ENCODE data around the gene CREBBP. TPM values are rescaled to one million over a fixed set of nuclear protein-coding genes. Genes with fewer than 3 reads are reported as not detected.

The CREBBP gene
- total RNA-seq, 1 donor from 2014 or later: 53.0 TPM

DNA sequence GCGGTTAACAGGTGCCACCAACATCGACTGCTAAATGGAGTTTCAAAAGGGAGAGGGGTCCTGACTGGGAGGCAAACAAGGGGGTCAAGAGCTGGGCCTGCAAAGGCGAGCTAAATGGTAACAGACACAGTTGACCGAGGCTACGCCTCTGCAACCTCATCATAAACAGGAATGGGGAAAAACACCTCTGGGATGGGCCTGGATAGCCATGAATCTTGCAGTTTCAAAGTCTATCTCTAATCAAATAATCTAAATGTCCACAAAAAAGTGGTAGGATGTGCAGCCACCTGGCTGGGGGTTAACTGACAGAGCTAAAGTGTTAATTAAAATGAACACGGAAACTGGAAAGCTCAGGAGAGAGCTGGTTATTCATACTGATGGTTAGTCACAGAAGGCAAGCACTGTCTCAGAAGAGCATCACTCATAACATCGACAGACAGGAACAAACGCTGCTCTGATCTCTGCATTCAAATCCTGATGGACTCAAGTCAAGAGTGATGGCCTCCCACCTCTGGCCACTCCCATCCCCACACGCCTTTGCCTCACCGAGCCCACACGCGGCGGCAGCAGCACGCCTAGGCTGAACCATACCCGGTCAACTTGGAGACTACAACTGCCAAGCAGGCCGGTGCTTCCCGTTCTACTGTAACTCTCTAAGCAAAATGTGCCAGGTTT lies 56.3 kb downstream of the CREBBP start:
- Histone ChIP-seq H3K4me3 (ENCODE audit: insufficient read depth, low read depth, low read length) (no peak overlapping the region), H3K9ac (ENCODE audit: low read length) (no peak overlapping the region), H3K27ac (ENCODE audit: low read depth, low read length) (no peak overlapping the region), H3K27me3 (ENCODE audit: insufficient read depth, low read length) (no peaks in the 10 kb centered on the region), H3K9me3 (ENCODE audit: insufficient read depth, low read depth, low read length) (no peaks in the 10 kb centered on the region), H4K20me1 (ENCODE audit: insufficient read depth, low read length) (peaks cover 98% of the 10 kb centered on the region), H3K79me2 (ENCODE audit: insufficient read depth, low read length) (peaks cover 94% of the 10 kb centered on the region), H3K4me2 (ENCODE audit: low read length) (peak overlapping the region; percentile 19), H3K4me1 (ENCODE audit: insufficient read depth, low read length) (peaks cover 51% of the 10 kb centered on the region), H3K36me3 (ENCODE audit: insufficient read depth, low read length) (no peaks in the 10 kb centered on the region), H2AFZ (ENCODE audit: low read depth, low read length) (no peak overlapping the region)
- FAIRE-seq (no peak), DNase-seq (ENCODE audit: low read depth) (no peak)
- no peak overlapping the region for H3K4me3 Mint-ChIP-seq (ENCODE audit: unreplicated experiment)
- H3K27ac Mint-ChIP-seq (ENCODE audit: unreplicated experiment): peak overlapping the region; percentile 58
- H3K36me3 Mint-ChIP-seq (ENCODE audit: low read depth, unreplicated experiment): peaks cover 5% of the 10 kb centered on the region
- peaks cover 1% of the 10 kb centered on the region for H3K9me3 Mint-ChIP-seq (ENCODE audit: unreplicated experiment)
- H3K4me1 Mint-ChIP-seq (ENCODE audit: low read depth, unreplicated experiment): peaks cover 60% of the 10 kb centered on the region
- H3K27me3 Mint-ChIP-seq (ENCODE audit: low read depth, unreplicated experiment): no peaks in the 10 kb centered on the region
- TF ChIP-seq, protein P1, sequence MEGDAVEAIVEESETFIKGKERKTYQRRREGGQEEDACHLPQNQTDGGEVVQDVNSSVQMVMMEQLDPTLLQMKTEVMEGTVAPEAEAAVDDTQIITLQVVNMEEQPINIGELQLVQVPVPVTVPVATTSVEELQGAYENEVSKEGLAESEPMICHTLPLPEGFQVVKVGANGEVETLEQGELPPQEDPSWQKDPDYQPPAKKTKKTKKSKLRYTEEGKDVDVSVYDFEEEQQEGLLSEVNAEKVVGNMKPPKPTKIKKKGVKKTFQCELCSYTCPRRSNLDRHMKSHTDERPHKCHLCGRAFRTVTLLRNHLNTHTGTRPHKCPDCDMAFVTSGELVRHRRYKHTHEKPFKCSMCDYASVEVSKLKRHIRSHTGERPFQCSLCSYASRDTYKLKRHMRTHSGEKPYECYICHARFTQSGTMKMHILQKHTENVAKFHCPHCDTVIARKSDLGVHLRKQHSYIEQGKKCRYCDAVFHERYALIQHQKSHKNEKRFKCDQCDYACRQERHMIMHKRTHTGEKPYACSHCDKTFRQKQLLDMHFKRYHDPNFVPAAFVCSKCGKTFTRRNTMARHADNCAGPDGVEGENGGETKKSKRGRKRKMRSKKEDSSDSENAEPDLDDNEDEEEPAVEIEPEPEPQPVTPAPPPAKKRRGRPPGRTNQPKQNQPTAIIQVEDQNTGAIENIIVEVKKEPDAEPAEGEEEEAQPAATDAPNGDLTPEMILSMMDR (IDR thresholded peaks at IDR 0.05; ENCODE audit: insufficient read depth, low read depth, low read length): no peak
- TF ChIP-seq EZH2 (IDR thresholded peaks at IDR 0.05; ENCODE audit: insufficient read depth, low read length): no peak

DNA sequence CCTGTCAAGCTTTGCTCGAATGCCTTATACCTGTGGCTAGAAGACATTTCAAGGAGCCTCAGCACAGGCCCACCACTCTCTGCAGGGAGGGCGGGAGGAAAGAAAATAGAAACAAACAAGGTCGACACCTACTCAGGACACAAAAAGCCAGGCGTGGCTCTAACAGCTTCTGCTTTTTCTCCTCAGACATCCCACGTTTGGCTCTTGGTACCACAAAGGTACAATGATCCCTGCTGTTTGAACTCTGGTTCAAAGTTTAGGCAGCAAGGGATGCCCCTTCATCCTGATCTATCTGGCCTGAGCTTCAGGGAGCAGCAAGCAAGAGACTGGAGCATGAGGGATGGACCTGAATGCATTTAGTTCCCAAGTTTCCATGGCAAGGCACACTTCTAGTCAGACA lies 57.1 kb downstream of the CREBBP start:
- peaks cover 5% of the 10 kb centered on the region for H3K36me3 Mint-ChIP-seq (ENCODE audit: low read depth, unreplicated experiment)
- Histone ChIP-seq H3K4me2 (ENCODE audit: low read length) (no peak overlapping the region), H3K27me3 (ENCODE audit: insufficient read depth, low read length) (no peaks in the 10 kb centered on the region), H4K20me1 (ENCODE audit: insufficient read depth, low read length) (peaks cover 99% of the 10 kb centered on the region), H3K36me3 (ENCODE audit: insufficient read depth, low read length) (no peaks in the 10 kb centered on the region), H3K9me3 (ENCODE audit: insufficient read depth, low read depth, low read length) (no peaks in the 10 kb centered on the region), H3K27ac (ENCODE audit: low read depth, low read length) (no peak overlapping the region), H2AFZ (ENCODE audit: low read depth, low read length) (no peak overlapping the region), H3K9ac (ENCODE audit: low read length) (no peak overlapping the region), H3K79me2 (ENCODE audit: insufficient read depth, low read length) (peaks cover 94% of the 10 kb centered on the region), H3K4me3 (ENCODE audit: insufficient read depth, low read depth, low read length) (no peak overlapping the region), H3K4me1 (ENCODE audit: insufficient read depth, low read length) (peaks cover 56% of the 10 kb centered on the region)
- peaks cover 66% of the 10 kb centered on the region for H3K4me1 Mint-ChIP-seq (ENCODE audit: low read depth, unreplicated experiment)
- H3K27me3 Mint-ChIP-seq (ENCODE audit: low read depth, unreplicated experiment): no peaks in the 10 kb centered on the region
- H3K4me3 Mint-ChIP-seq (ENCODE audit: unreplicated experiment): no peak overlapping the region
- DNase-seq (ENCODE audit: low read depth): no peak
- peaks cover 1% of the 10 kb centered on the region for H3K9me3 Mint-ChIP-seq (ENCODE audit: unreplicated experiment)
- H3K27ac Mint-ChIP-seq (ENCODE audit: unreplicated experiment): peak overlapping the region; percentile 59
- TF ChIP-seq, protein P1 (IDR thresholded peaks at IDR 0.05; ENCODE audit: insufficient read depth, low read depth, low read length): no peak
- no peak for TF ChIP-seq EZH2 (IDR thresholded peaks at IDR 0.05; ENCODE audit: insufficient read depth, low read length)
- no peak for FAIRE-seq

- DNase-seq (ENCODE audit: low read depth) (no peak), FAIRE-seq (no peak)
- peak overlapping the region; percentile 17 for H3K4me3 Mint-ChIP-seq (ENCODE audit: unreplicated experiment)
- H3K79me2 ChIP-seq (ENCODE audit: insufficient read depth, low read length): peaks cover 93% of the 10 kb centered on the region
- peaks cover 56% of the 10 kb centered on the region for H3K4me1 ChIP-seq (ENCODE audit: insufficient read depth, low read length)
- no peak overlapping the region for H3K9ac ChIP-seq (ENCODE audit: low read length)
- no peaks in the 10 kb centered on the region for H3K9me3 ChIP-seq (ENCODE audit: insufficient read depth, low read depth, low read length)
- H3K36me3 ChIP-seq (ENCODE audit: insufficient read depth, low read length): no peaks in the 10 kb centered on the region
- no peak overlapping the region for H3K4me3 ChIP-seq (ENCODE audit: insufficient read depth, low read depth, low read length)
- H3K9me3 Mint-ChIP-seq (ENCODE audit: unreplicated experiment): peaks cover 1% of the 10 kb centered on the region
- no peaks in the 10 kb centered on the region for H3K27me3 Mint-ChIP-seq (ENCODE audit: low read depth, unreplicated experiment)
- peaks cover 99% of the 10 kb centered on the region for H4K20me1 ChIP-seq (ENCODE audit: insufficient read depth, low read length)
- peaks cover 73% of the 10 kb centered on the region for H3K4me1 Mint-ChIP-seq (ENCODE audit: low read depth, unreplicated experiment)
- no peak overlapping the region for H2AFZ ChIP-seq (ENCODE audit: low read depth, low read length)
- peaks cover 5% of the 10 kb centered on the region for H3K36me3 Mint-ChIP-seq (ENCODE audit: low read depth, unreplicated experiment)
- H3K27ac ChIP-seq (ENCODE audit: low read depth, low read length): no peak overlapping the region
- peak overlapping the region; percentile 30 for H3K27ac Mint-ChIP-seq (ENCODE audit: unreplicated experiment)
- peak overlapping the region; percentile 1 for H3K4me2 ChIP-seq (ENCODE audit: low read length)
- no peak for TF ChIP-seq EZH2 (IDR thresholded peaks at IDR 0.05; ENCODE audit: insufficient read depth, low read length)
- TF ChIP-seq, protein P1 (IDR thresholded peaks at IDR 0.05; ENCODE audit: insufficient read depth, low read depth, low read length): no peak
- H3K27me3 ChIP-seq (ENCODE audit: insufficient read depth, low read length): no peaks in the 10 kb centered on the region
Measured at GRCh38 chr16:3822366-3823045, 58.0 kb downstream of the CREBBP start.

Data from astrocyte (in vitro differentiated cells and primary cell).